ENCODE data around the gene ARHGEF5. TPM values are rescaled to one million over a fixed set of nuclear protein-coding genes. Genes with fewer than 3 reads are reported as not detected.
A peak's percentile ranks its signal among the peaks of the same experiment; 100 is the strongest.

Gene ARHGEF5
- total and polyA plus RNA-seq, 2 of the 13 experiments (the other 11 are each of a cell fraction or from before 2014, with no cell fraction given): 1.2 to 1.3 TPM

DNA sequence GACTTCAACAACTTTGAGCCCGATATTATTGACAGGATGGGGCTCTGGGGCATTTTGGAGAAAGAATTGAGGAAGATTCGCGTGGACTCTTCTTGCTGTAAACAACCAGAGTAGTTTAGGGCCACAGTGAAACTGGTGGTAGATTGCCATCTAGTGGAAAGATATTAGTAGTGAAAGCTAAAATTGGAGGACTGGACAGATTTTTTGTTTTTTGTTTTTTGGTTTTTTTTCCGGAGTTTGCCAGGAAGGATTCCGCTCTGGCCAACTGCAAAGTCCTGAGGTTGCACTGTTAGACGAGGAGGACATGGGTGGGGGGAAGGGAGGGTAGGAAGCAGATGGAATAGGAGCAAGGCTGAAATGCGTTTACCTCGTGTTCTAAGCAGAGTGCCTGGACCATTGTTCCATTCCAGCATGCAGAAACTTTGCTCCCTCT is 36.6 kb downstream of the ARHGEF5 start (continued):
- TF ChIP-seq HDAC1 (CRISPR knock-in tag; IDR thresholded peaks at IDR 0.05) (no peak), RAD21 (CRISPR knock-in tag; IDR thresholded peaks at IDR 0.05) (peak; percentile 34; the same call in 1 of the 2 replicates)

GRCh38 chr7:144397086-144397485 is 41.9 kb downstream of the ARHGEF5 start:
- ChIA-PET CTCF (ENCODE audit: low intra/inter-chr PET ratio, low total read pairs) (no interaction called here), POLR2A (no interaction called here)
- Histone ChIP-seq H3K79me2 (ENCODE audit: insufficient read depth, low read length) (no peaks in the 10 kb centered on the region), H3K36me3 (replicated peaks in 1 of 2; ENCODE audit: control insufficient read depth in 1 of 2, insufficient read depth in 2 of 2, low read length in 2 of 2) (no peaks in the 10 kb centered on the region), H3K4me3 (replicated peaks in 1 of 3; ENCODE audit: insufficient read depth in 1 of 3, low read depth in 2 of 3, low read length in 3 of 3) (no peak overlapping the region), H3K27ac (ENCODE audit: extremely low read length, insufficient read depth, low read length) (no peak overlapping the region), H3K9me3 (ENCODE audit: low read length) (no peaks in the 10 kb centered on the region), H4K20me1 (ENCODE audit: insufficient read depth, low read length) (no peaks in the 10 kb centered on the region), H3K4me2 (ENCODE audit: low read depth, low read length) (no peak overlapping the region), H3K27me3 (ENCODE audit: control insufficient read depth in 1 of 2, insufficient read depth in 2 of 2, low read length in 2 of 2) (peaks cover 0 to 14% of the 10 kb centered on the region in 2 experiments; a peak in 3 of 5 replicates), H3K4me1 (ENCODE audit: insufficient read depth, low read length) (no peaks in the 10 kb centered on the region), H2AFZ (ENCODE audit: low read length) (no peak overlapping the region), H3K9ac (ENCODE audit: insufficient read depth, low read depth, low read length) (no peak overlapping the region)
- ATAC-seq: no peak
- no peak for FAIRE-seq
- no peak for DNase-seq (ENCODE audit: low spot score)
- intact Hi-C loops (cut with micrococcal nuclease; ENCODE audit: unreplicated experiment) (no loop called here), in situ Hi-C loops (cut with HindIII; ENCODE audit: extremely low pct_ligation_motif_present, low pct_unique_long_range_greater_than_20kb) (loop anchor here (10.0 to 25.0 kb wide), 2 partner anchors 222 to 510 kb away; no protein-coding TSS in a partner anchor)
- TF ChIP-seq RAD51 (IDR thresholded peaks at IDR 0.05; ENCODE audit: borderline replicate concordance) (no peak), BORCS8-MEF2B (CRISPR knock-in tag; IDR thresholded peaks at IDR 0.05) (no peak), ZNF629 (CRISPR knock-in tag; conservative IDR thresholded peaks at IDR 0.05) (no peak)
- no TSS peak for BruUV-seq (replicated peaks)
- 0% methylated on average over 4 of the region's 4 CpGs for WGBS (ENCODE audit: low lambda C conversion rate)

- no peak for ATAC-seq
- H3K9me3 ChIP-seq (ENCODE audit: low read length): no peaks in the 10 kb centered on the region
- no peak overlapping the region for H3K27ac ChIP-seq (ENCODE audit: extremely low read length, insufficient read depth, low read length)
- no peak for DNase-seq (ENCODE audit: low spot score)
- in situ Hi-C loops (cut with HindIII; ENCODE audit: extremely low pct_ligation_motif_present, low pct_unique_long_range_greater_than_20kb): loop anchor here (10.0 to 25.0 kb wide), 2 partner anchors 223 to 511 kb away; no protein-coding TSS in a partner anchor
- intact Hi-C loops (cut with micrococcal nuclease; ENCODE audit: unreplicated experiment): no loop called here
- no peak overlapping the region for H2AFZ ChIP-seq (ENCODE audit: low read length)
- no TSS peak for BruUV-seq (replicated peaks)
- no peaks in the 10 kb centered on the region for H4K20me1 ChIP-seq (ENCODE audit: insufficient read depth, low read length)
- H3K36me3 ChIP-seq (replicated peaks in 1 of 2; ENCODE audit: control insufficient read depth in 1 of 2, insufficient read depth in 2 of 2, low read length in 2 of 2): no peaks in the 10 kb centered on the region
- no peak for FAIRE-seq
- ChIA-PET CTCF (ENCODE audit: low intra/inter-chr PET ratio, low total read pairs) (no interaction called here), POLR2A (no interaction called here)
- H3K79me2 ChIP-seq (ENCODE audit: insufficient read depth, low read length): no peaks in the 10 kb centered on the region
- H3K4me3 ChIP-seq (replicated peaks in 1 of 3; ENCODE audit: insufficient read depth in 1 of 3, low read depth in 2 of 3, low read length in 3 of 3): no peak overlapping the region
- H3K4me2 ChIP-seq (ENCODE audit: low read depth, low read length): no peak overlapping the region
- TF ChIP-seq KDM6A (CRISPR knock-in tag; IDR thresholded peaks at IDR 0.05; ENCODE audit: low read depth) (no peak), STAT5B (CRISPR knock-in tag; IDR thresholded peaks at IDR 0.05) (no peak)
- TF ChIP-seq, protein P1, sequence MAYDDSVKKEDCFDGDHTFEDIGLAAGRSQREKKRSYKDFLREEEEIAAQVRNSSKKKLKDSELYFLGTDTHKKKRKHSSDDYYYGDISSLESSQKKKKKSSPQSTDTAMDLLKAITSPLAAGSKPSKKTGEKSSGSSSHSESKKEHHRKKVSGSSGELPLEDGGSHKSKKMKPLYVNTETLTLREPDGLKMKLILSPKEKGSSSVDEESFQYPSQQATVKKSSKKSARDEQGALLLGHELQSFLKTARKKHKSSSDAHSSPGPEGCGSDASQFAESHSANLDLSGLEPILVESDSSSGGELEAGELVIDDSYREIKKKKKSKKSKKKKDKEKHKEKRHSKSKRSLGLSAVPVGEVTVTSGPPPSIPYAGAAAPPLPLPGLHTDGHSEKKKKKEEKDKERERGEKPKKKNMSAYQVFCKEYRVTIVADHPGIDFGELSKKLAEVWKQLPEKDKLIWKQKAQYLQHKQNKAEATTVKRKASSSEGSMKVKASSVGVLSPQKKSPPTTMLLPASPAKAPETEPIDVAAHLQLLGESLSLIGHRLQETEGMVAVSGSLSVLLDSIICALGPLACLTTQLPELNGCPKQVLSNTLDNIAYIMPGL (CRISPR knock-in tag; IDR thresholded peaks at IDR 0.05; ENCODE audit: borderline replicate concordance in 1 of 2, low read depth in 1 of 2): no peak
- H3K27me3 ChIP-seq (ENCODE audit: control insufficient read depth in 1 of 2, insufficient read depth in 2 of 2, low read length in 2 of 2): peaks cover 0 to 16% of the 10 kb centered on the region in 2 experiments; a peak in 3 of 5 replicates
- H3K9ac ChIP-seq (ENCODE audit: insufficient read depth, low read depth, low read length): no peak overlapping the region
- no peaks in the 10 kb centered on the region for H3K4me1 ChIP-seq (ENCODE audit: insufficient read depth, low read length)
- 31% methylated on average over 9 of the region's 9 CpGs for WGBS (ENCODE audit: low lambda C conversion rate)
Observed at GRCh38 chr7:144398291-144398690, 43.1 kb downstream of the ARHGEF5 start.
